GM21737 (cell line): ENCODE results near the gene ATP6V0A4.
"Not testable (repeated sequence)": the region's sequence is repeated elsewhere in the genome, so short reads cannot be mapped to it uniquely, and the experiment has no call there.

Experiments used
- ATAC-seq: cut with Tn5 transposase; IDR thresholded peaks from one replicate; pipeline ENCODE4 v1.9.1; 2021; ENCODE audit warnings: mild to moderate bottlenecking, moderate library complexity; ENCODE audit not compliant: unreplicated experiment

Gene ATP6V0A4

GRCh38 chr7:138804618-138805017, 6.6 kb upstream of the ATP6V0A4 start:
- no peak for ATAC-seq

DNA sequence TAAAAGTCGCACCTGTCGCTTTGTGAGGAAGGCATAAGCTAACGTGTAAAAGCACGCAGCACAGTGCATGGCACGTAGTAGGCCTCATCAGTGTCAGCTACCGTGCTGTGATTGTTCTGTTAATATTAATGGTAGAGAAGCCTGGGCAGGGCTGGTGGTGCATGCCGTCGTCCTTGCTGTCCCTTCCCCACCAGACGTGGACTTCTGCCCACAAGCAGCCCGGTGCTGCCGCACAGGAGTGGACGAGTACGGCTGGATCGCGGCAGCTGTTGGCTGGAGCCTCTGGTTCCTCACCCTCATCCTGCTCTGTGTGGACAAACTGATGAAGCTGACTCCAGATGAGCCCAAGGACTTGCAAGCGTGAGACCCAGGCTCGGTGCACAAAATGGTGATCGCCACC, 4.7 kb upstream of the ATP6V0A4 start:
- ATAC-seq, result no peak

DNA sequence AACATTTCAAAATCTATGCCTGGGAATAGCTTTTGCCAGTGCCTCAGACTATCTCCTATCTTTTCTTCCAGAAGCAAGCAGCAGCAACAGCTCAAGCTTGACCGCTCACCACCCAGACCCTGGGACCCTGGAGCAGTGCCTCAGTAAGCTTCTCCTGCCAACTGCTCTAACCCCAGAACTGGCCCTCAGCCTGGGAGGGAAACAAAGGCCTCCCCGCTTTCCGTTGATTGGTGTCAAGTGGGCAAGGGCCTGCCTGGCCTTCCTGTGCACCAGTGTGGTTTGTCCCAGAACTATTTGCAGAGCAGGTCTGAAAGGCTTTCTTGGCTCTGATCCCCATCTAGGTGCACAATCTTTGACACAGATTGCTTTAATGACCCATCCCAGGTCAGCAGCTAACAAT, 3.3 kb upstream of the ATP6V0A4 start:
- ATAC-seq, result no peak

GRCh38 chr7:138799336-138800000, 1.5 kb upstream of the ATP6V0A4 start:
- ATAC-seq, result no peak

DNA sequence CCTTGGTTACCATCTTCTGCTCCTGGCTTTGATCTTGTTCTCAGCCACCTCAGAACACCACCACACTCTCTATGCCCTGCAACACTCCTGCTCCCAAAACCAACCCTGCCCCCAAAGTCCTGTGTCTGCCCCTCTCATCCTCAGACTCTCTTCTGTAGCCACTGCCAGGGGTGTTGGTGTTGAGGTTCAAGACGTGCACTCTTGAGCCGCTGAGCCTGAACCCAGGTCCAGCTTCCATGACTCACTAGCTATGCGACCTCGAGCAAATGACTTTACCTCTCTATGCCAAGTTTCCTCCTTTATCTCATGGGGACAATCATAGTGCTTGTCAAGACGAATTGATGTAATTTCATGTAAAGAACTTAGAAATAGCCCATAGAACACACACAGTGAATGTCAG, 840 bp upstream of the ATP6V0A4 start:
- ATAC-seq, result no peak

DNA sequence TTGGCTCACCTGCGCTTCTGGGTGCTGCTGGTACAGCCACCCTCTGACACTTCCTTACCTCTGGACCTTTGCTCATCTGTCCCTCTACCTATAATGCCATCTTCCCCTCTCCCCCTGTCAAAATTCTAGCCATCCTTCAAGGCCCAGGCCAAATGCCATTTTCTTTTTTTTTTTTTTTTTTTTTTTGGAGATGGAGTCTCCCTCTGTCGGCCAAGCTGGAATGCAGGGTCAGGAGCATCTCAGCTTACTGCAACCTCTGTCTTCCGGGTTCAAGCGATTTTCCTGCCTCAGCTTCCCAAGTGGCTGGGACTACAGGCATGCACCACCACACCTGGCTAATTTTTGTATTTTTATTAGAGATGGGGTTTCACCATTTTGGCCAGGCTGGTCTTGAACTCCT, 950 bp downstream of the ATP6V0A4 start:
- not testable (repeated sequence) for ATAC-seq

GRCh38 chr7:138796038-138796615, 1.9 kb downstream of the ATP6V0A4 start:
- no peak for ATAC-seq

GRCh38 chr7:138785587-138786437, 12.2 kb downstream of the ATP6V0A4 start:
- ATAC-seq, result no peak

DNA sequence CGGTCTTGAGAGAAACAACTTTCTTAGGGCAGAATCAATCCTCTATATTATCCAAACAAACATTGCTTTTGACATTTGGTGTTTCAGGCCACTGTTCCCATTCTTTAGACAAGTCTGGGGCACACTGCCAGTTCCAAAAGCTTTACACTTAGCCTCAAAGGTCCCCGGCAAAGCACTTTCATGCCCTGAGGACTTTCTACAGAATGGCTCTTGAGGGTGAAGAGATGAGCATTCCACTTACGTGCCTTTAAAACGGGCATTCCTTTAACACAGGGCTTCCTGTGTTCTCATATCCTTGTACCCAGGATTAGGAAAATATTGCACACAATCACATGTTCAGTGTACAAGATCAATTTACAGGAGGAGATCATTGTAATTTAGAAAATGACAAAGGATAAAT, 13.3 kb downstream of the ATP6V0A4 start:
- no peak for ATAC-seq

DNA sequence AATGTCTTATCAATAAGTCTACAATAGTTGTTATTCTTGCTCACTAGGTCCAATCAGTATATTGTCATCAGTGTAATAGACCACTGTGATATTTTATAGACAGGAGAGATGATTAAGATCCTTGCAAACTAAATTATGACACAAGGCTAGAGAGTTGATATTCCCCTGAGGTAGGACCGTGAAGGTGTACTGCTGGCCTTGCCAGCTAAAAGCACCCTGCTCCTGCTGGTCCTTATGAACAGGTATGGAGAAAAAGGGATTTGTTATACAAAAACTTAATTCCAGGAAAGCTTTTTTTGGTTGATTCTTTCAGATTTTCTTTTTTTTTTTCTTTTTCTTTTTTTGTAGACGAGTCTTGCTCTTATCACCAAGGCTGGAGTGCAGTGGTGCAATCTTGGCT, 17.0 kb downstream of the ATP6V0A4 start:
- no peak for ATAC-seq

GRCh38 chr7:138776166-138776833, 21.7 kb downstream of the ATP6V0A4 start:
- no peak for ATAC-seq

DNA sequence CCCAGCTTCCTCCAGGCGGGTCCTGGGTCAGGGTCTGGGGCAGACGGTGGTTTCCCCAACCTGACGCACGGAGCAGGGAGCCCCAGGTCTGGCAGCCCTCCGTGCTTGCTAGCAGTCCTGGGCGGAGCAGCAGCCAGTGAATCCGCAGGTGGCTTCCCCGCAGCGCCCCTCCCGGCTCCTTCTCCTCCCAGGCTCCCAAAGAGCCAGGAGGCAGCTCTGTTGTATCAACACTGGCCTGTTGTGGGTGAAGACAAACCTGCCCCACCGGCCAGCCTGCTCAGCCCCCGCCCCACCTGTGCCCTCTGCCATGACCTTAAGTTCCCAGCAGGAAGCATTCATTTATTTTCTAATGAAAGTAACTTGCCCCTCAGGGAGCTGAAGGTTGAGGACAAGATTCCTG, 24.2 kb downstream of the ATP6V0A4 start:
- no peak for ATAC-seq

GRCh38 chr7:138773176-138773575, 24.8 kb downstream of the ATP6V0A4 start:
- no peak for ATAC-seq

GRCh38 chr7:138770904-138771303, 27.1 kb downstream of the ATP6V0A4 start:
- no peak for ATAC-seq

DNA sequence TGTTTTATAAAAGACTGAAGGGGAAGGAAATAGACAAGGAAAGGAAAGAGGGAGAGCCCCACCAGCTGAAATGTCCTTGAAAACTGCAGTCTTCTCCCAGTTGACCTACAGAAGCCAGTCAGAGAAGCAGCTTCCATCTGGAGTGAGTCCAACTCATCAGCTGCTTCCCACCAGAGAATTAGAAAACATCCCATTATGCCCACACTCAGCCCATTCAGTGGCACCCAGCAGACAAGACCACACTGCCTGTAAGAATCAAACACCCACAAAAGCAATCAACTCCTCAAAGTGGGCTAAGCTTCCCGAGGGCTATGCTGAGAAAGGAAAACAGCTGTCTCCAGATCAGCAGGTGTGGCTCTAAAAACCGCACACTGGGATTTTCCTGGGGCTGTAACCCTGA, 29.8 kb downstream of the ATP6V0A4 start:
- ATAC-seq, result no peak

GRCh38 chr7:138756591-138757242, 41.3 kb downstream of the ATP6V0A4 start:
- ATAC-seq, result no peak

GRCh38 chr7:138755842-138756590, 42.0 kb downstream of the ATP6V0A4 start:
- ATAC-seq, result no peak

DNA sequence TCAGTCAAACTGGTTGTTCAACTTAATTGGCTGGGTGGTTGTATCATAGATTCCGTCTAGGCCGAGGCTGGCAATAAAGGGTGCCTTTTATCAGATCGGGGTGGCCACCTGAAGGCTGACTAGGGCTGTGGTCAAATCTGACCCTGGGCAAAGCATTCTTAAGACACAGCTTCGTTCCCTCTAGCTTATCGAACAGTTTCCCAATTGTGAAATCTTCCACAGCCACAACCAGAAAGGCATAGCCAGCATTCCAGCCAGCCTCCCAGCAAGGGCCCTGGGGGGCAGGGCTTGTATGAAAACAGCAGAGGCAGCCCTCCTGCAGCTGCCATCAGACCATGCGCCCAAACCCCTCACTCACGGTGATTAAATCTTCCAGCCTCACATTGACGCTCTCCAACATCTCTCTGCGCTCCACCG, 42.7 kb downstream of the ATP6V0A4 start:
- no peak for ATAC-seq

GRCh38 chr7:138753610-138754009, 44.4 kb downstream of the ATP6V0A4 start:
- no peak for ATAC-seq

DNA sequence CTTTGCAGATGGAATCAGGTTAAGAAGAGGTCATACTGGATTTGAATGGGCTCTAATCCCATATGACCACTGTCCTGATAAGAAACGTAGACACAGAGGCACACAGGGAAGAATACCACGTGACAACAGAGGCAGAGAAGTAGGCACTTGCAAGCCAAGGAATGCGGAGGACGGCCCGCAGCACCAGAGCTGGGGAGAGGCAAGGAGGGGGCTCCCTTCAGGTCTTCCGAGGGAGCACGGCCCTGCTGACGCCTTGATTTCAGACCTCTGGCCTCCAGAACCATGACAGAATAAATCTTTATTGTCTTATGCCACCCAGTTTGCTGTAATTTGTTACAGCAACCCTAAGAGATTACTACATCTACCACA, 44.9 kb downstream of the ATP6V0A4 start:
- no peak for ATAC-seq
